ENCODE measurements around the gene FIBCD1.

Gene FIBCD1

GRCh38 chr9:130899051-130899748 lies 39.8 kb downstream of the FIBCD1 start:
- no peak overlapping the region for H3K4me3 ChIP-seq (ENCODE audit: low read depth, low read length)

DNA sequence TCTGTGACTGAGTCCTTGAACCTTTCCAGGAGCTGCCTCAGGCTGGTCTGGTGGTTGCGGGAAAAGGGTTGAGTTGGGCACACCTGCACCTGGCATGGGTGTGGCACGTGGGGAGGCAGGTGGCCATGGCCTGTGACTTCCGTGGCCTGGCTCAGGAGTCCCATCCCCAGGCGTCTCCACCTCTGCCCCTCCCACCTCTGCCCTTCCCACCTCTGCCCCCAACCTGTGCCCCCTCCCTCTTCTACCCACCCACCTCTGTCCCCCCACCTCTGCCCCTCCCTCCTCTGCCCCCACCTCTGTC lies 40.5 kb downstream of the FIBCD1 start:
- H3K4me3 ChIP-seq (ENCODE audit: low read depth, low read length), result no peak overlapping the region
- no peak for TF ChIP-seq CTCF (IDR thresholded peaks at IDR 0.05; ENCODE audit: borderline replicate concordance, insufficient read depth, low read depth, low read length)

More at GRCh38 chr9:130899051-130899748, 39.8 kb downstream of the FIBCD1 start:
- TF ChIP-seq CTCF (IDR thresholded peaks at IDR 0.05; ENCODE audit: borderline replicate concordance, insufficient read depth, low read depth, low read length), result no peak

DNA sequence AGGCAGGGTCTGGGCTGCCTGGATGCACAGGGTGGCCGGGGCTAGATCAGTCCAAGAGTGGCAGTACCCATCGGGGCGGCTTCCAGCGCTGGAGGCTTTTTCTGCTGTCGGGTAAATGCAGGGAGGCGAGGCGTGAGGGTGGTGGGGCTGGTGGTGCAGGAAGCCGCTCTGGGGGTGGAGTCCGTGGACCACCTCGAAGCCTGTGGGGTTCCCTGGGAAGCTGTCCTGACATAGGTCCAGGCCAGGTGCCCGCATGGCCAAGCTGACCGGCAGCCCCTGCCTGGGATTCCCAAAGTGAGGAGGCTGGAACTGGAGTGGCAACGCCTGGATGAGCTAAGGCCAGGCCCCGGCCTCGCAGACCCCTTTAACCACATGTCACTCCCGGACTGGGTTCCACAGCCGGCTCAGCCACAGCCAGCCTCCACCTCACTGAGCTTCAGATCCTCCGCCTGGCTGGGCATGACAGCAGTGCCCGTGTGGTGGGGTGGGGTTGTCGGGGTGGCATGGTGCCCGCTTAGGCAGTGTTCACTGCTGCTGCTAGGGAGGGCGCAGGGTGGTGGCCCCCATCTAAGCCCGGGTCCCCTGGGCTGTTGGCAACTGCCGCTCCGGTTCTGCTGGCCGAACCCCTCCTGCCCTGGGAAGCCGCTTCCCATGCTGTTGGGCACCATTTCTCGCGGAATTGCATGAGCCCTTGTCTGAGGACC lies 41.0 kb downstream of the FIBCD1 start:
- no peak for TF ChIP-seq CTCF (IDR thresholded peaks at IDR 0.05; ENCODE audit: borderline replicate concordance, insufficient read depth, low read depth, low read length)
- H3K4me3 ChIP-seq (ENCODE audit: low read depth, low read length), result no peak overlapping the region

GRCh38 chr9:130897105-130897751 lies 41.8 kb downstream of the FIBCD1 start:
- TF ChIP-seq CTCF (IDR thresholded peaks at IDR 0.05; ENCODE audit: borderline replicate concordance, insufficient read depth, low read depth, low read length), result no peak
- H3K4me3 ChIP-seq (ENCODE audit: low read depth, low read length), result no peak overlapping the region

GRCh38 chr9:130896233-130897014 lies 42.6 kb downstream of the FIBCD1 start, which contains the start of gene QRFP:
QRFP (minus strand) TSS chr9:130896812; CDS start chr9:130893838, 2,974 bp downstream.
- no peak within 1 kb of the TSS for H3K4me3 ChIP-seq (ENCODE audit: low read depth, low read length)
- TF ChIP-seq CTCF (IDR thresholded peaks at IDR 0.05; ENCODE audit: borderline replicate concordance, insufficient read depth, low read depth, low read length), result no peak

GRCh38 chr9:130895481-130896232 lies 43.4 kb downstream of the FIBCD1 start:
- H3K4me3 ChIP-seq (ENCODE audit: low read depth, low read length), result no peak overlapping the region
- no peak for TF ChIP-seq CTCF (IDR thresholded peaks at IDR 0.05; ENCODE audit: borderline replicate concordance, insufficient read depth, low read depth, low read length)
